Body of pancreas (tissue), 4 donors: ENCODE measurements around the gene CAMK2G. TPM values are rescaled to one million over a fixed set of nuclear protein-coding genes. Genes with fewer than 3 reads are reported as not detected.

ENCODE experiments used
- ATAC-seq: fragments of 150-250 bp; one replicate; pipeline ENCODE4 v1.9.1; 2016
- DNase-seq, 4 donors: peaks; one replicate each; pipeline ENCODE4 v3.0.0-alpha.2; 2019
- H3K27ac ChIP-seq, 4 donors: fragments of 200-600 bp; sonication (generic); 1 replicate in 3 of 4; 2 replicates in 1 of 4; pipeline versions ENCODE4 v1.5.1 to v1.6.1; 2016 to 2019; ENCODE audit warnings: mild to moderate bottlenecking in 1 of 4, mixed read lengths in 1 of 4, moderate library complexity in 1 of 4
- H3K27me3 ChIP-seq, 2 donors: fragments of 200-600 bp; sonication (generic); one replicate each; pipeline ENCODE4 v1.6.0; 2016; ENCODE audit warnings: mild to moderate bottlenecking in 1 of 2
- H3K36me3 ChIP-seq, 2 donors: fragments of 200-600 bp; sonication (generic); replicated peaks in 1 of 2; 2 replicates each; pipeline ENCODE4 v1.5.1; 2016; ENCODE audit warnings: low read depth in 2 of 2; ENCODE audit not compliant: insufficient read depth in 1 of 2
- H3K4me1 ChIP-seq: fragments of 200-600 bp; sonication (generic); one replicate; pipeline ENCODE4 v1.6.0; 2016
- H3K4me3 ChIP-seq, 2 donors: fragments of 200-600 bp; sonication (generic); 1 replicate in 1 of 2; 2 replicates in 1 of 2; pipeline ENCODE4 v1.5.1; 2016 to 2019
- H3K9me3 ChIP-seq, 3 donors: fragments of 200-600 bp; sonication (generic); 1 replicate in 2 of 3; 2 replicates in 1 of 3; pipeline ENCODE4 v1.5.1; 2016
- CTCF ChIP-seq, 7 experiments: fragments of 450-650 bp in 4 of 7; fragments of 200-600 bp in 3 of 7; sonication (generic) in 3 of 7; IDR thresholded peaks; one replicate each; pipeline ENCODE4 v1.5.1; 2016 to 2019; ENCODE audit warnings: antibody characterized with exemption in 7 of 7
- POLR2A ChIP-seq, 3 donors: fragments of 450-650 bp; IDR thresholded peaks; one replicate each; pipeline ENCODE4 v1.6.1; 2016; ENCODE audit warnings: antibody characterized with exemption in 3 of 3, mild to moderate bottlenecking in 2 of 3
- WGBS, 2 donors: methylation state at CpG; one replicate each; pipeline ENCODE4 v1.1.5; 2017; 5-methylcytosine and 5-hydroxymethylcytosine counted together
- intact Hi-C: fragments of 100-400 bp; cut with DNase I; formaldehyde crosslinking; loops from one replicate; pipeline ENCODE4 v1.15.1; 2023
- total RNA-seq, 2 donors: library from RNA; depleted of rRNA; stranded (reverse); fragments of >200 nt; gene quantifications; one replicate each; pipeline ENCODE4 v1.1.0, GENCODE V29; 2016

CAMK2G gene
- total RNA-seq, 2 donors from 2014 or later = 14.8 to 17.4 TPM

GRCh38 chr10:73867871-73868631, 6.3 kb downstream of the CAMK2G start:
- Histone ChIP-seq H3K27me3 (no peaks in the 10 kb centered on the region), H3K27ac (no peak overlapping the region), H3K9me3 (no peaks in the 10 kb centered on the region), H3K4me3 (no peak overlapping the region), H3K36me3 (no peaks in the 10 kb centered on the region), H3K4me1 (peaks cover 18% of the 10 kb centered on the region)
- intact Hi-C loops = no loop called here
- TF ChIP-seq POLR2A (IDR thresholded peaks at IDR 0.05) (no peak), CTCF (IDR thresholded peaks at IDR 0.05) (no peak)
- ATAC-seq (no peak), DNase-seq (no peak)
- WGBS, 2 donors = 85 to 90% methylated on average over 10 to 11 of the region's 11 CpGs

- H3K4me1 ChIP-seq = peaks cover 10% of the 10 kb centered on the region
- no peak for DNase-seq
- H3K27ac ChIP-seq = peak overlapping the region in 2 of 4 donors; percentile 5 to 53
- no peak for ATAC-seq
- TF ChIP-seq CTCF (IDR thresholded peaks at IDR 0.05) (no peak), POLR2A (IDR thresholded peaks at IDR 0.05) (no peak)
- H3K9me3 ChIP-seq = no peaks in the 10 kb centered on the region
- H3K27me3 ChIP-seq = no peaks in the 10 kb centered on the region
- 80 to 88% methylated on average over 10 of the region's 10 CpGs for WGBS, 2 donors
- H3K36me3 ChIP-seq = no peaks in the 10 kb centered on the region
- no peak overlapping the region for H3K4me3 ChIP-seq
- intact Hi-C loops = no loop called here
Measured at GRCh38 chr10:73867126-73867807, 7.1 kb downstream of the CAMK2G start.

- DNase-seq = no peak
- Histone ChIP-seq H3K27ac (peak overlapping the region in 2 of 4 donors; percentile 5 to 53), H3K36me3 (no peaks in the 10 kb centered on the region)
Measured at GRCh38 chr10:73866621-73867020, 7.7 kb downstream of the CAMK2G start.

GRCh38 chr10:73865459-73866442, 8.6 kb downstream of the CAMK2G start:
- TF ChIP-seq POLR2A (IDR thresholded peaks at IDR 0.05) (no peak), CTCF (IDR thresholded peaks at IDR 0.05) (no peak)
- Histone ChIP-seq H3K4me3 (no peak overlapping the region), H3K4me1 (no peaks in the 10 kb centered on the region), H3K27me3 (no peaks in the 10 kb centered on the region), H3K27ac (peak overlapping the region in 2 of 4 donors; percentile 8 to 53), H3K36me3 (no peaks in the 10 kb centered on the region), H3K9me3 (no peaks in the 10 kb centered on the region)
- peak; percentile 39 for ATAC-seq
- DNase-seq = peak in 1 of 4 donors; percentile 55
- WGBS, 2 donors = 72 to 75% methylated on average over 11 of the region's 11 CpGs
- intact Hi-C loops = no loop called here

More at GRCh38 chr10:73866621-73867020, 7.7 kb downstream of the CAMK2G start:
- intact Hi-C loops = no loop called here
- Histone ChIP-seq H3K4me1 (peaks cover 3% of the 10 kb centered on the region), H3K27me3 (no peaks in the 10 kb centered on the region), H3K9me3 (no peaks in the 10 kb centered on the region), H3K4me3 (no peak overlapping the region)
- no peak for ATAC-seq
- TF ChIP-seq CTCF (IDR thresholded peaks at IDR 0.05) = no peak
- no peak for TF ChIP-seq POLR2A (IDR thresholded peaks at IDR 0.05)
- WGBS, 2 donors = 83 to 91% methylated on average over 7 of the region's 7 CpGs
